OCI-LY3 (cell line): ENCODE data around the gene ASB13.

Experiments used
- H2AFZ ChIP-seq: fragments of 200-600, 300-600 bp; shearing (Covaris generic); 2 replicates; pipeline ENCODE4 v1.6.0; 2014; ENCODE audit warnings: antibody characterized with exemption, low read depth, low read length
- H3K27ac ChIP-seq: fragments of 200-600, 300-600 bp; sonication (generic); 2 replicates; pipeline ENCODE4 v1.5.1; 2014; ENCODE audit warnings: mild to moderate bottlenecking, low read length, moderate library complexity, mixed read lengths
- H3K27me3 ChIP-seq: fragments of 200-600, 300-600 bp; sonication (generic); 2 replicates; pipeline ENCODE4 v1.6.1; 2014; ENCODE audit warnings: low read depth, low read length, mixed read lengths
- H3K36me3 ChIP-seq: fragments of 200-600, 300-600 bp; sonication (generic); replicated peaks from 2 replicates; pipeline ENCODE3; 2014; ENCODE audit warnings: low read depth, low read length, mixed read lengths
- H3K4me1 ChIP-seq: fragments of 300-600, 200-600 bp; sonication (generic); 2 replicates; pipeline ENCODE4 v1.6.1; 2014; ENCODE audit warnings: low read length, mixed read lengths
- H3K4me2 ChIP-seq: fragments of 200-600, 300-600 bp; sonication (generic); 2 replicates; pipeline ENCODE4 v1.6.1; 2014; ENCODE audit warnings: low read length, mixed read lengths
- H3K4me3 ChIP-seq: fragments of 300-600, 200-600 bp; sonication (generic); 2 replicates; pipeline ENCODE4 v1.5.1; 2014; ENCODE audit warnings: antibody characterized with exemption, mild to moderate bottlenecking, low read length, moderate library complexity
- H3K79me2 ChIP-seq: fragments of 300-600, 200-600 bp; shearing (Covaris generic); 2 replicates; pipeline ENCODE4 v1.6.1; 2014; ENCODE audit warnings: mild to moderate bottlenecking, low read length, mixed read lengths
- H3K9ac ChIP-seq: fragments of 300-600, 200-600 bp; shearing (Covaris generic); 2 replicates; pipeline ENCODE4 v1.6.0; 2014; ENCODE audit warnings: mild to moderate bottlenecking, low read length, moderate library complexity
- H3K9me3 ChIP-seq: fragments of 200-600, 300-600 bp; shearing (Covaris generic); 2 replicates; pipeline ENCODE4 v1.6.1; 2014; ENCODE audit warnings: low read length, mixed read lengths; ENCODE audit not compliant: insufficient read depth
- H4K20me1 ChIP-seq: fragments of 200-600, 300-600 bp; sonication (generic); 2 replicates; pipeline ENCODE4 v1.6.1; 2016; ENCODE audit warnings: low read length, mixed read lengths; ENCODE audit not compliant: insufficient read depth
- EZH2phosphoT487 ChIP-seq: fragments of 200-600 bp; shearing (Covaris generic); IDR thresholded peaks from 2 replicates; pipeline ENCODE4 v1.6.1; 2018; ENCODE audit warnings: antibody characterized with exemption, mixed run types, low read depth
- TF ChIP-seq, protein P1 (sequence below): fragments of 200-600, 300-600 bp; sonication (generic); IDR thresholded peaks from 2 replicates; pipeline ENCODE4 v1.5.1; 2014; ENCODE audit warnings: antibody characterized with exemption, low read length, low read depth

The ASB13 gene

DNA sequence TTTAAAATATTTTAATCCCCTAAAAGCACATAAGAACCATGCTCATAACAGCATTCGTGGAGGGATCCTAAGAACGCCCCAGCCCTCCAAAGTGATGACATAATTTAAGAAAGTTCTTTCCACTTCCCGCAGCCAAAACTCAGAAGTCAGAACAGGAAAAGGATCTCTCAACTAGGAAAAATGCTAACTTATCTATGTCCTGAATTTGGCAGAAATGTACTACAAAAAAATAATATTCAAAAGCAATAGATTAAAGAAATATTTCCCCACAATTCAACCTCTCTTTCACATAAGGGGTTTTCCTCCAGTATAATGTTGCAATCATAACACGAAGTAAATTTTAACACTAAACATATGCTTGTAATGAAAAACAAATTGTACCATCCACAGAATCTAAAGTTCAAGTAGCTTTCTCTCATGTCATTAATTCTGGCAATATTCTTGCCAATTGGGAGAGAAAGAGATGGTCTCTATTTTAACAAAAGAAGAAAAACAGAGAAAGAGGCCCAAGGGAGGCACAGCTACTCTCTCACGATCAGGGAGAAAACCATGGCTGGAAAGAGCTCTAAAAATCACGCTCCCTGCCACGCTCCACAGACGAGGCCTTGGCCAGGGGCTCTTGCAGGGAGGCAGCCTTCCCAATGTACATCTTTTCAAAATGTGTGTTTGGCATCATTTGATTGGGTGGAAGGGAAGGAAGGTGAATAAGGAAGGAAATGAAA is 22.9 kb downstream of the ASB13 start:
- Histone ChIP-seq H4K20me1 (no peaks in the 10 kb centered on the region), H3K9me3 (no peaks in the 10 kb centered on the region), H2AFZ (no peak overlapping the region), H3K36me3 (no peaks in the 10 kb centered on the region), H3K4me2 (no peak overlapping the region), H3K27me3 (no peaks in the 10 kb centered on the region), H3K4me3 (no peak overlapping the region), H3K79me2 (no peaks in the 10 kb centered on the region), H3K4me1 (no peaks in the 10 kb centered on the region), H3K27ac (no peak overlapping the region), H3K9ac (no peak overlapping the region)
- TF ChIP-seq, protein P1, sequence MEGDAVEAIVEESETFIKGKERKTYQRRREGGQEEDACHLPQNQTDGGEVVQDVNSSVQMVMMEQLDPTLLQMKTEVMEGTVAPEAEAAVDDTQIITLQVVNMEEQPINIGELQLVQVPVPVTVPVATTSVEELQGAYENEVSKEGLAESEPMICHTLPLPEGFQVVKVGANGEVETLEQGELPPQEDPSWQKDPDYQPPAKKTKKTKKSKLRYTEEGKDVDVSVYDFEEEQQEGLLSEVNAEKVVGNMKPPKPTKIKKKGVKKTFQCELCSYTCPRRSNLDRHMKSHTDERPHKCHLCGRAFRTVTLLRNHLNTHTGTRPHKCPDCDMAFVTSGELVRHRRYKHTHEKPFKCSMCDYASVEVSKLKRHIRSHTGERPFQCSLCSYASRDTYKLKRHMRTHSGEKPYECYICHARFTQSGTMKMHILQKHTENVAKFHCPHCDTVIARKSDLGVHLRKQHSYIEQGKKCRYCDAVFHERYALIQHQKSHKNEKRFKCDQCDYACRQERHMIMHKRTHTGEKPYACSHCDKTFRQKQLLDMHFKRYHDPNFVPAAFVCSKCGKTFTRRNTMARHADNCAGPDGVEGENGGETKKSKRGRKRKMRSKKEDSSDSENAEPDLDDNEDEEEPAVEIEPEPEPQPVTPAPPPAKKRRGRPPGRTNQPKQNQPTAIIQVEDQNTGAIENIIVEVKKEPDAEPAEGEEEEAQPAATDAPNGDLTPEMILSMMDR, result no peak
- TF ChIP-seq EZH2phosphoT487, result no peak

DNA sequence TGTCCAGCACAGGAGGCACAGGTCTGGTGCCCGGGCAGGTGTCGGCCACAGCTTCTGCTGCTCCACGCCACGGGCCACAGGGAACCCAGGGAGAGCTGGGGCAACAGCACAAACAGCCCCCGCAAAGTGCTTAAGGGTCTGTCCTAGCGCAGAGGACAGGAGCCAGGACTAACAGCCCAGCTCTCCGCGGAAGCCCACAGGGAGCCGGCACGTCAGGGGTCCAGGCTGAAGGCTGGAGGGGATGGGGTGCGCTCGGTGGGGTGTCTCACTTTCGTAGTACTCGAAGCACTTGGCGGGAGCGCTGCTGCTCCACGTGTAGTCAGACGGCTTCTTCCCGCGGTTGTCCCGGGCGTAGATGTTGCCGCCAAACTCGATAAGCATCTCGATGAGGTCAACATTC is 24.9 kb downstream of the ASB13 start:
- no peaks in the 10 kb centered on the region for H3K9me3 ChIP-seq

DNA sequence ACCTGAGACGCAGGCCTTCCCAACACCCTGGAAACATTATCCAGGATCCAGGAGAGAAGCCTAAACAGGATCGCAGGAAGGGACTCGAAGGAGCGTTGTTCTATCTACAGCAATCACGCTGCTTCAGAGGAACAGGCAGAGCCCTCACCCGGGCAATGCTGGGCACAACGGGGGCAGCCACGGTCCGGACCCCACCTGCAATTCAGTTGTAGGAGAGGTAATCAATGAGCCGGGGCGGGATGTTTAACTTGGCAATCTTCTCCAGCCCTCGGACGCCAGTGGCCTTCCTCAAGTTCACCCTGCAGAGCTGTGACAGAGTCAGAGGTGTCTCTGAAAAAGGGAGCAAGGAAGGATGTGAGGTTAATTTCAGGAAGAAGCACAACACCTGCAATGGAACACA is 25.9 kb downstream of the ASB13 start:
- Histone ChIP-seq H3K79me2 (no peaks in the 10 kb centered on the region), H2AFZ (no peak overlapping the region), H3K27ac (no peak overlapping the region), H3K4me1 (no peaks in the 10 kb centered on the region), H3K36me3 (no peaks in the 10 kb centered on the region), H3K4me2 (no peak overlapping the region), H3K9me3 (no peaks in the 10 kb centered on the region), H3K9ac (no peak overlapping the region), H4K20me1 (no peaks in the 10 kb centered on the region), H3K27me3 (no peaks in the 10 kb centered on the region), H3K4me3 (no peak overlapping the region)
- TF ChIP-seq, protein P1, result no peak
- TF ChIP-seq EZH2phosphoT487, result no peak

More for the DNA sequence above, 24.9 kb downstream of the ASB13 start:
- no peak overlapping the region for H3K27ac ChIP-seq
- H3K4me3 ChIP-seq, result no peak overlapping the region
- no peaks in the 10 kb centered on the region for H3K79me2 ChIP-seq
- H4K20me1 ChIP-seq, result no peaks in the 10 kb centered on the region
- no peak overlapping the region for H3K4me2 ChIP-seq
- no peak overlapping the region for H2AFZ ChIP-seq
- TF ChIP-seq EZH2phosphoT487, result no peak
- TF ChIP-seq, protein P1, result no peak
- no peak overlapping the region for H3K9ac ChIP-seq
- H3K27me3 ChIP-seq, result no peaks in the 10 kb centered on the region
- no peaks in the 10 kb centered on the region for H3K4me1 ChIP-seq
- no peaks in the 10 kb centered on the region for H3K36me3 ChIP-seq

DNA sequence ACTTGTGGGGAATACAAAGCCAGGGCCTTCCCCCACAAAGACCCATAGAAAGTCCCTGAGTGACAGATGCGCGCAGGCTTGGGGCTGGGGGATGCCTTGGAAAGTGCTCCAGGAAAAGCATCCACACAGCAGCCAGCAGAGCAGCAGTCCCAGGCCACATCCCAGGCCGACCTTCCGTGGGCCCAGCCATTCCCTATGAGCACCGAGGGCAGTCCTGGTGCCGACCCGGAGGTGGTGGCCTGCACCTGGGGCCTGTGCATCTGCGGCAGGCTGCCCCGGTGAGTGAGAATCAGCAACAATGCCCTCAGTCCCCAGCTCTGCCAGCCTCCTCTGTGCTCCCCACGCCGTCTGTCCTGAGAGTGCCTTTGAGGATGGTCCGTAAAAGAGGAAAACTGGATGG is 26.4 kb downstream of the ASB13 start:
- Histone ChIP-seq H2AFZ (no peak overlapping the region), H3K4me1 (no peaks in the 10 kb centered on the region), H3K79me2 (no peaks in the 10 kb centered on the region), H3K36me3 (no peaks in the 10 kb centered on the region), H3K4me2 (no peak overlapping the region), H3K9ac (no peak overlapping the region), H3K4me3 (no peak overlapping the region), H3K27me3 (no peaks in the 10 kb centered on the region), H3K9me3 (no peaks in the 10 kb centered on the region), H3K27ac (no peak overlapping the region), H4K20me1 (no peaks in the 10 kb centered on the region)
- TF ChIP-seq EZH2phosphoT487, result no peak
- TF ChIP-seq, protein P1, result no peak
